H1 (cell line): ENCODE measurements around the gene CFAP54. TPM values are rescaled to one million over a fixed set of nuclear protein-coding genes. Genes with fewer than 3 reads are reported as not detected.

Source experiments
- CTCF ChIA-PET: fragments of 300-600 bp; sonication (Branson Sonifier 250); formaldehyde crosslinking; loops from one replicate; lab custom pipeline; 2021; ENCODE audit not compliant: partially characterized antibody; lab: Charles Lee
- POLR2A ChIA-PET: fragments of 300-600 bp; sonication (Branson Sonifier 250); formaldehyde crosslinking; loops from one replicate; lab custom pipeline; 2021; ENCODE audit warnings: inconsistent platforms; ENCODE audit not compliant: partially characterized antibody; lab: Charles Lee
- DNase-seq, 2 experiments: peaks; one replicate each; pipeline versions ENCODE4 v3.0.0 to v3.0.0-alpha.2; 2010 to 2022; ENCODE audit warnings: low spot score in 2 of 2, low read depth in 1 of 2, mixed read lengths in 1 of 2
- FAIRE-seq: peaks from 2 replicates; lab custom pipeline; 2011; peaks lifted over from hg19 to GRCh38; lab: Jason Lieb, UNC
- H2AFZ ChIP-seq: 2 replicates; pipeline ENCODE4 v1.8.1; 2012; ENCODE audit warnings: low read length, inconsistent platforms
- H2AK5ac ChIP-seq: 2 replicates; pipeline ENCODE4 v1.6.1; 2013; ENCODE audit warnings: low read depth, low read length
- H2BK120ac ChIP-seq: replicated peaks from 2 replicates; pipeline ENCODE3; 2013; ENCODE audit warnings: low read depth, low read length, inconsistent platforms
- H2BK12ac ChIP-seq: 2 replicates; pipeline ENCODE4 v1.6.1; 2013; ENCODE audit warnings: low read depth, low read length
- H2BK15ac ChIP-seq: 2 replicates; pipeline ENCODE4 v1.6.1; 2013; ENCODE audit warnings: low read length
- H2BK20ac ChIP-seq: 2 replicates; pipeline ENCODE4 v1.6.1; 2013; ENCODE audit warnings: low read length
- H2BK5ac ChIP-seq: 2 replicates; pipeline ENCODE4 v1.6.1; 2013; ENCODE audit warnings: low read depth, low read length
- H3K14ac ChIP-seq: 2 replicates; pipeline ENCODE4 v1.6.1; 2013; ENCODE audit warnings: inconsistent platforms; ENCODE audit not compliant: insufficient read length
- H3K18ac ChIP-seq: 2 replicates; pipeline ENCODE4 v1.6.1; 2013; ENCODE audit warnings: low read length; ENCODE audit errors: extremely low read depth
- H3K23ac ChIP-seq: 2 replicates; pipeline ENCODE4 v1.6.1; 2013; ENCODE audit warnings: inconsistent platforms; ENCODE audit not compliant: insufficient read length
- H3K23me2 ChIP-seq: 2 replicates; pipeline ENCODE4 v1.6.1; 2013; ENCODE audit warnings: low read depth, low read length
- H3K27ac ChIP-seq: 2 replicates; pipeline ENCODE4 v1.6.1; 2011; ENCODE audit warnings: low read depth, low read length, inconsistent platforms
- H3K27me3 ChIP-seq, 4 experiments: replicated peaks in 1 of 4; 1 replicate in 1 of 4; 2 replicates in 3 of 4; pipeline versions ENCODE4 v1.6.1 to v1.8.1; 2011 to 2013; ENCODE audit warnings: low read length in 3 of 4, mild to moderate bottlenecking in 3 of 4, inconsistent platforms in 2 of 4, mixed read lengths in 2 of 4, moderate library complexity in 1 of 4; ENCODE audit not compliant: control insufficient read depth in 3 of 4, insufficient read depth in 3 of 4; ENCODE audit errors: extremely low read depth in 1 of 4
- H3K36me3 ChIP-seq, 4 experiments: 2 replicates each; pipeline versions ENCODE4 v1.6.1 to v1.8.1; 2011 to 2013; ENCODE audit warnings: mild to moderate bottlenecking in 4 of 4, low read length in 3 of 4, moderate library complexity in 2 of 4, control low read depth in 1 of 4, inconsistent platforms in 1 of 4; ENCODE audit not compliant: insufficient read depth in 4 of 4, control insufficient read depth in 2 of 4
- H3K4ac ChIP-seq: replicated peaks from 2 replicates; pipeline ENCODE3; 2013; ENCODE audit warnings: low read length, low read depth, mixed read lengths, inconsistent platforms; ENCODE audit not compliant: insufficient read length
- H3K4me1 ChIP-seq, 4 experiments: replicated peaks in 1 of 4; 1 replicate in 1 of 4; 2 replicates in 3 of 4; pipeline versions ENCODE4 v1.6.1 to v1.8.1; 2011 to 2013; ENCODE audit warnings: low read length in 3 of 4, inconsistent platforms in 2 of 4, mixed read lengths in 1 of 4; ENCODE audit not compliant: insufficient read depth in 4 of 4, control insufficient read depth in 3 of 4
- H3K4me2 ChIP-seq, 2 experiments: 2 replicates each; pipeline versions ENCODE4 v1.6.1 to v1.8.1; 2011 to 2013; ENCODE audit warnings: low read depth in 2 of 2, low read length in 2 of 2, control low read depth in 1 of 2, inconsistent platforms in 1 of 2, mild to moderate bottlenecking in 1 of 2; ENCODE audit not compliant: insufficient read depth in 1 of 2
- H3K4me3 ChIP-seq, 4 experiments: fragments of 200-600, 300-600 bp in 1 of 4; sonication (generic), shearing (Covaris generic), sonication (Bioruptor Twin) in 1 of 4; 2 replicates each; pipeline versions ENCODE4 v1.5.1 to v1.8.1; 2011 to 2016; ENCODE audit warnings: low read length in 4 of 4, low read depth in 3 of 4, control low read depth in 2 of 4, inconsistent platforms in 2 of 4, mild to moderate bottlenecking in 2 of 4, mixed read lengths in 1 of 4, moderate library complexity in 1 of 4; ENCODE audit not compliant: insufficient read depth in 2 of 4; ENCODE audit errors: extremely low read depth in 1 of 4
- H3K56ac ChIP-seq: replicated peaks from 2 replicates; pipeline ENCODE3; 2013; ENCODE audit warnings: low read depth, mild to moderate bottlenecking, mixed read lengths, low read length, inconsistent platforms; ENCODE audit not compliant: insufficient read length
- H3K79me1 ChIP-seq: 2 replicates; pipeline ENCODE4 v1.6.1; 2013; ENCODE audit warnings: low read depth, low read length, control low read depth
- H3K79me2 ChIP-seq, 2 experiments: 2 replicates each; pipeline versions ENCODE4 v1.6.1 to v1.8.1; 2012 to 2013; ENCODE audit warnings: low read length in 2 of 2, mild to moderate bottlenecking in 2 of 2, inconsistent platforms in 1 of 2; ENCODE audit not compliant: insufficient read depth in 2 of 2, control insufficient read depth in 1 of 2
- H3K9ac ChIP-seq, 4 experiments: replicated peaks in 1 of 4; 1 replicate in 1 of 4; 2 replicates in 3 of 4; pipeline versions ENCODE4 v1.6.1 to v1.8.1; 2011 to 2013; ENCODE audit warnings: low read depth in 3 of 4, low read length in 3 of 4, control low read depth in 2 of 4, mild to moderate bottlenecking in 2 of 4, moderate library complexity in 2 of 4, inconsistent platforms in 1 of 4; ENCODE audit errors: extremely low read depth in 1 of 4
- H3K9me3 ChIP-seq, 2 experiments: 2 replicates each; pipeline versions ENCODE4 v1.6.1 to v1.8.1; 2012 to 2013; ENCODE audit warnings: mild to moderate bottlenecking in 2 of 2, moderate library complexity in 2 of 2, control low read depth in 1 of 2, inconsistent platforms in 1 of 2, low read depth in 1 of 2, low read length in 1 of 2, mixed read lengths in 1 of 2; ENCODE audit not compliant: insufficient read depth in 2 of 2
- H4K20me1 ChIP-seq, 2 experiments: replicated peaks in 1 of 2; 2 replicates each; pipeline versions ENCODE3 to v1.8.1; 2011 to 2013; ENCODE audit warnings: inconsistent platforms in 2 of 2, low read length in 2 of 2, mild to moderate bottlenecking in 1 of 2; ENCODE audit not compliant: insufficient read depth in 2 of 2, control insufficient read depth in 1 of 2
- H4K5ac ChIP-seq: 2 replicates; pipeline ENCODE4 v1.6.1; 2013; ENCODE audit warnings: low read length, low read depth, mixed read lengths, inconsistent platforms; ENCODE audit not compliant: insufficient read length
- H4K8ac ChIP-seq: 2 replicates; pipeline ENCODE4 v1.8.0; 2013; ENCODE audit warnings: mild to moderate bottlenecking, moderate library complexity, low read length, inconsistent platforms; ENCODE audit not compliant: insufficient read depth; ENCODE audit errors: extremely low read depth
- H4K91ac ChIP-seq: replicated peaks from 2 replicates; pipeline ENCODE3; 2013; ENCODE audit warnings: low read length, mixed read lengths, inconsistent platforms; ENCODE audit not compliant: insufficient read length
- ASH2L ChIP-seq: fragments of 200-600, 300-600 bp; sonication (generic); IDR thresholded peaks from one replicate; pipeline ENCODE4 v1.7.1; 2017; ENCODE audit warnings: low read length
- ATF2 ChIP-seq: IDR thresholded peaks from 2 replicates; pipeline ENCODE4 v1.6.1; 2012; ENCODE audit warnings: low read length, inconsistent platforms
- CBX5 ChIP-seq: fragments of 300-800, 300-1000 bp; sonication (generic); IDR thresholded peaks from 2 replicates; pipeline ENCODE4 v1.7.1; 2016; ENCODE audit warnings: antibody characterized with exemption, low read length, low read depth
- CTBP2 ChIP-seq: IDR thresholded peaks from 2 replicates; pipeline ENCODE4 v1.7.0; 2011; ENCODE audit warnings: borderline replicate concordance, mild to moderate bottlenecking, moderate library complexity, mixed read lengths, low read length; ENCODE audit not compliant: insufficient read depth, insufficient read length
- CTCF ChIP-seq, 3 experiments: IDR thresholded peaks; 1 replicate in 2 of 3; 2 replicates in 1 of 3; pipeline versions ENCODE4 v1.5.1 to v1.6.1; 2011; ENCODE audit warnings: low read length in 3 of 3, mild to moderate bottlenecking in 3 of 3, inconsistent platforms in 2 of 3, low read depth in 1 of 3, moderate library complexity in 1 of 3; ENCODE audit not compliant: insufficient read depth in 1 of 3; ENCODE audit errors: control extremely low read depth in 1 of 3
- EP300 ChIP-seq, 2 experiments: IDR thresholded peaks; 1 replicate in 1 of 2; 2 replicates in 1 of 2; pipeline ENCODE4 v1.6.1; 2011 to 2012; ENCODE audit warnings: low read depth in 2 of 2, low read length in 2 of 2, mild to moderate bottlenecking in 2 of 2, borderline replicate concordance in 1 of 2, inconsistent platforms in 1 of 2, moderate library complexity in 1 of 2
- JUN ChIP-seq: IDR thresholded peaks from 2 replicates; pipeline ENCODE4 v1.6.1; 2011; ENCODE audit warnings: low read depth, mild to moderate bottlenecking, improper control_type of control experiment, low read length
- KDM5A ChIP-seq: fragments of 200-600 bp; IDR thresholded peaks from 2 replicates; pipeline ENCODE4 v1.7.1; 2012; ENCODE audit warnings: mild to moderate bottlenecking, low read length, inconsistent platforms, mixed read lengths
- TEAD4 ChIP-seq: IDR thresholded peaks from 2 replicates; pipeline ENCODE4 v1.6.1; 2012; ENCODE audit warnings: low read depth, low read length, inconsistent platforms, mixed read lengths
- whole genome bisulfite sequencing, 2 experiments: shearing (Covaris generic) in 1 of 2; methylation state at CpG; one replicate each; pipeline versions ENCODE4 v1.1.6 to v1.1.7; 2013 to 2015; ENCODE audit warnings: low lambda C conversion rate in 2 of 2, mixed read lengths in 2 of 2, inconsistent platforms in 1 of 2, low coverage in 1 of 2, missing lambda C conversion rate in 1 of 2; ENCODE audit not compliant: insufficient replicate concordance in 2 of 2, insufficient coverage in 1 of 2, insufficient read length in 1 of 2; ENCODE audit errors: extremely low coverage in 1 of 2, missing lambda C conversion rate in 1 of 2; 5-methylcytosine and 5-hydroxymethylcytosine counted together
- polyA plus RNA-seq, 7 experiments: library from polyadenylated mRNA; depleted of rRNA in 3 of 7; stranded (reverse) in 5 of 7; unstranded in 2 of 7; fragments of >200 nt in 5 of 7; fragments of 200-250 nt in 2 of 7; gene quantifications; 1 replicate in 5 of 7; 2 replicates in 1 of 7; 4 replicates in 1 of 7; pipeline versions ENCODE4 v1.2.1 to v1.2.3, GENCODE V29; 2011 to 2013; ENCODE audit warnings: missing spikeins in 2 of 7, mixed read lengths in 2 of 7
- total RNA-seq: library from RNA; stranded (reverse); fragmentation: NEBNext Ultra II Directional; extraction: Animal tissue kit (Norgen Biotek cat#: 25700); gene quantifications from 2 replicates; pipeline ENCODE4 v1.2.1, GENCODE V29; 2021

The CFAP54 gene
- total and polyA plus RNA-seq, 2 of the 8 experiments (the other 6 are each of a cell fraction or from before 2014, with no cell fraction given) = 0.17 to 0.33 TPM

- Histone ChIP-seq H4K5ac (no peak overlapping the region), H2BK15ac (no peak overlapping the region), H3K27ac (no peak overlapping the region), H3K56ac (no peak overlapping the region), H2AK5ac (no peak overlapping the region), H2BK12ac (no peak overlapping the region), H2AFZ (no peak overlapping the region), H3K27me3 (no peaks in the 10 kb centered on the region), H3K23me2 (0 out of 2 replicates have a peak, but pooled peaks cover 2% of the 10 kb centered on the region), H3K9ac (no peak overlapping the region), H3K79me1 (no peaks in the 10 kb centered on the region), H3K4me3 (no peak overlapping the region), H2BK5ac (no peak overlapping the region), H3K4me2 (no peak overlapping the region), H4K91ac (no peak overlapping the region), H3K9me3 (no peaks in the 10 kb centered on the region), H3K18ac (no peak overlapping the region), H3K23ac (no peak overlapping the region), H4K8ac (no peak overlapping the region), H3K14ac (no peak overlapping the region), H3K79me2 (no peaks in the 10 kb centered on the region), H2BK120ac (no peak overlapping the region), H3K4ac (no peak overlapping the region), H4K20me1 (no peaks in the 10 kb centered on the region), H2BK20ac (no peak overlapping the region), H3K4me1 (no peaks in the 10 kb centered on the region), H3K36me3 (no peaks in the 10 kb centered on the region)
- TF ChIP-seq ATF2 (no peak), KDM5A (no peak), CTCF (IDR thresholded peaks at IDR 0.05; ENCODE audit: control extremely low read depth in 1 of 3, insufficient read depth in 1 of 3, low read depth in 1 of 3, low read length in 3 of 3) (no peak), CTBP2 (no peak), EP300 (IDR thresholded peaks at IDR 0.05; ENCODE audit: borderline replicate concordance in 1 of 2, low read depth in 2 of 2, low read length in 2 of 2) (no peak), CBX5 (no peak), TEAD4 (no peak), ASH2L (no peak), JUN (no peak)
- CTCF ChIA-PET = no interaction called here
- POLR2A ChIA-PET = no interaction called here
- no peak for FAIRE-seq
- 95% methylated on average over 8 of the region's 8 CpGs; no CpG with 5 or more reads in 1 of the 2 experiments for WGBS, 2 experiments
- no peak for DNase-seq
These were observed 209.6 kb downstream of the CFAP54 start for GRCh38 chr12:96698965-96699364.
